ENCODE measurements around the gene AATK.
A peak's percentile ranks its signal among the peaks of the same experiment; 100 is the strongest.

Gene AATK

DNA sequence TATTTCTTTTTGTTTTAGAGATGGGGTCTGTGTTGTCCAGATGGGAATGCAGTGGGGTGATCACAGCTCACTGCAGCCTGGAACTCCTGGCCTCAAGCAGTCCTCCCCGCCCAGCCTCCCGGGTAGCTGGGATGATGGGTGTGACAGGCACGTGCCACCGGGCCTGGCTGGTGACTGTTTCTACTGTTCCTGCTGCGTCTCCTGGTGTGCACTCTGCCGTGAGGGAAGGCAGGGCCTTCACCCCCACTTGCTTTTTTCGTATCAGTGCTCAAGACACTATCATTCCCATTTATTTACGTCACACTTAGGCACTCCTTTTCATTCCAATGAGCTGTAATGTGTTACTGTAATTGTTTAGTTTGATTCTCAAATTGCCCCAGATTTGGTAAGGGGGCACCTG, 26.0 kb downstream of the AATK start:
- no peak for DNase-seq

DNA sequence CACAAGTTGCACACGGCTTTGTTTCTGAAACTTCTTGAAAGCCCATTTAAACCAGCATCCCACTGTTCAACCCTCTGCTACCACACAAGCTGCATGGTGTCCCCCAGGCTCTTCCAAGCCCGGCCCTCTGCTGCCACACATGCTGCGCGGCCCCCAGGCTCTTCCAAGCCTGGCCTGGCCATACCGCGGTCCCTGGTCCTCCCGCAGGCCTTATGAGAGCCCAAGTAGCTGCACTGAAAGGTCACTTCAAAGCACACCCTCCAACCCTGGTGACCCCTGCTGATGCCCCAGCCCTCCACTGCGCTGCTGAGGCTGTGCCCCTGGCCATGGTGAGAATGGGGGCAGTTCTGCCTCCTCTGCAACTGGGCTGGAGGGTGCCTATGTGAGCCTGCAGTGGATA, 26.6 kb downstream of the AATK start:
- DNase-seq, result no peak

GRCh38 chr17:81138500-81138899, 27.5 kb downstream of the AATK start:
- no peak for DNase-seq

- no peak for DNase-seq
Measured at GRCh38 chr17:81138083-81138482, 27.9 kb downstream of the AATK start.

DNA sequence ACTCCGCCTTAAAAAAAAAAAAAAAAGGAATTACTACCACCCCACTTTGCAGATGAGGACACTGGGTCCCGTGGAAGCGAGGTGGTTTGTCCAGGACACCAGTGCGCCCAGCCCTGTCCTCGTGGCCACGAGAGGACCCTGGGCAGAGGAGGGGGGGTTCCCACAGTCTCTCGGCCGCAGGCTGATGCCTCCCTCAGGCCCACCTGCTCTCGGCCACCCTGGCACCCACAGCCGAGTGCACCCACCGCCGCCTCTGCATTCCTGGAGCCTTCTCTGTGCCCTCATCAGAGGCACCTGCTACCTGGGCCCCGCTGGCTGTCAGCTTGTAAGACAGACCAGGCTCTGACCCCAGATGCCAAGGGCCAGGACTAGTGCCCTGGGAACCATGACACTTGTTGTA, 28.8 kb downstream of the AATK start:
- DNase-seq, result no peak

DNA sequence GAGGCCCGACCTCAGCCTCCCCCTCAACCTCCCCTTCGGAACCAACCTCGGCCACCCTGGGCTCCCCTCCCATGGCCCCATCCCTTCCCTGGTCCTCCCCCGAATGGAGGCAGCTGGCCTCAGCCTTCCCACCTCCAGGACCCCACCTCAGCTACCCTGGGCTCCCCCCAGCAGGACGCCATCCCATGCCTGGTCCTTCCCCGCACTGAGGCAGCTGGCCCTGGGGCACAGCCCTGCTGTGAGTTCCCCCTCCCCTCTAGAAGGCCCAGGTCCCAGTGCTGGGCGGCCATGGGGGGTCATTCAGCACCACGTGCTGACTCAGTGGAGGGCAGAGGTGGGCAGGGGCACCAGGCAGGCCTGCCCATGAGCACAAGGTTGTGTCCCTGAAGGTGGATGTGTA, 29.7 kb downstream of the AATK start:
- no peak for DNase-seq

- peak; percentile 44 for DNase-seq
Measured at GRCh38 chr17:81135505-81136278, 30.3 kb downstream of the AATK start.

- DNase-seq, result no peak
Measured at GRCh38 chr17:81134064-81134781, 31.8 kb downstream of the AATK start.

DNA sequence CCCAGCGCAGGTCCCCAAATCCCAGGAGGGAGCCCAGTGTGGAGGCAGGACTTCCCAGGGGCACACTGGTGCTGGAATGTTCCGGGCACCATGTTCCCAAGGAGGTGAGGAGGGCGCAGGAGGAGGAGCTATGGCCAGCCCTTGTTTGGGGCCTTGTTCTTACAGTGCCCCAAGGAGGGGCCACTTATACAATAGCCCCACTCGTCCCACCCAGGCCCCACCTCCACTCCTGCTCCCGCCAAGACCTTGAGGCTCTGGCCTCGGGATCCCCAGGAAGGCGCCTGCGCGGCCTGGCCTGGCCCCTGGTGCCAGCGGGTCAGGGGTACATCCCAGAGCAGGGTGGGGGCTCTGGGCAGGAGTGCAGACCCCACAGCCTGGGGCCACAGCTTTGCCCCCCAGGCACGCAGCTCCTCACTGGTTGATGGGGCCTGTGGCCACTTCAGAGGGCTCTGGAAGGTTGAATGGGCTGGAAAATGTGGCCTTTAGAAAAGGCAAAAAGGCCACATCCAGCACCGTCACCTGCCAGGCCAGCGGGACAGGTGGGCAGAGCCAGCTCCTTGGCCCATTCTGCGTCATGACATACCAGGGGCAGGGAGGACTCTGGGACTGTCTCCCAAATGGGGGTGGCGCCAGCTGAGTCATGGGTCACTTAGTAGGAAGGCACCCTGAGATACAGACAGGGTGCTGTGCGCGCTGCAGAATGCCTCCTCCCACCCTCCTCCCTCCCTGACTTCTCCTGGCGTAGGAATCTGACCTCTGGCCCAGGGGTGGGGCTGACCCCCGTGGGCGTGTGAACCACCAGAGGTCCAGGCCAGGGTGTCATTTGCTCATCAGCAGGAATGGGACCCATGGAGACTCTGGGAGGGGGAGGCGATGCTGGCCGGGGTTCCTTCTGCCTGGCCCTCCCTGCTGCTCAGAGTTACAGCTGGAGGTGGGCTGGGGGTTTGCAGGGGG, 33.0 kb downstream of the AATK start:
- no peak for DNase-seq

DNA sequence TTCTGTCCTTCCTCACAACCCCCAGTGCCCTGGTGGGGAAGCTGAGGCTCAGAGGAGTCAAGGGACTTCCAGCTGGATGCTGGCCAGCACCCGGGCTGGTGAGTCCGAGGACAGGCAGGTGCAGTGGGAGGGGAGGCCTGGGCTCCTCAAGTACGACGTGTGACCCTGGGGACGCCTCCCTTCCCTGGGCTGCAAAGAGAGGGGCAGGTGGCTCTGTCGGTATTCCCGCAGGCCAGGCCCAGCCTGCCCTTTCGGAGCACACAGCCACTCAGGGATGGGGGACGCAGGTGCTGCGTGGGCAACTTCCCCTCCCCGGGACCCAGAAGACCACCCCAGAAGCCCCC, 33.9 kb downstream of the AATK start:
- no peak for DNase-seq

- DNase-seq, result no peak
Measured at GRCh38 chr17:81131486-81132196, 34.4 kb downstream of the AATK start.

DNA sequence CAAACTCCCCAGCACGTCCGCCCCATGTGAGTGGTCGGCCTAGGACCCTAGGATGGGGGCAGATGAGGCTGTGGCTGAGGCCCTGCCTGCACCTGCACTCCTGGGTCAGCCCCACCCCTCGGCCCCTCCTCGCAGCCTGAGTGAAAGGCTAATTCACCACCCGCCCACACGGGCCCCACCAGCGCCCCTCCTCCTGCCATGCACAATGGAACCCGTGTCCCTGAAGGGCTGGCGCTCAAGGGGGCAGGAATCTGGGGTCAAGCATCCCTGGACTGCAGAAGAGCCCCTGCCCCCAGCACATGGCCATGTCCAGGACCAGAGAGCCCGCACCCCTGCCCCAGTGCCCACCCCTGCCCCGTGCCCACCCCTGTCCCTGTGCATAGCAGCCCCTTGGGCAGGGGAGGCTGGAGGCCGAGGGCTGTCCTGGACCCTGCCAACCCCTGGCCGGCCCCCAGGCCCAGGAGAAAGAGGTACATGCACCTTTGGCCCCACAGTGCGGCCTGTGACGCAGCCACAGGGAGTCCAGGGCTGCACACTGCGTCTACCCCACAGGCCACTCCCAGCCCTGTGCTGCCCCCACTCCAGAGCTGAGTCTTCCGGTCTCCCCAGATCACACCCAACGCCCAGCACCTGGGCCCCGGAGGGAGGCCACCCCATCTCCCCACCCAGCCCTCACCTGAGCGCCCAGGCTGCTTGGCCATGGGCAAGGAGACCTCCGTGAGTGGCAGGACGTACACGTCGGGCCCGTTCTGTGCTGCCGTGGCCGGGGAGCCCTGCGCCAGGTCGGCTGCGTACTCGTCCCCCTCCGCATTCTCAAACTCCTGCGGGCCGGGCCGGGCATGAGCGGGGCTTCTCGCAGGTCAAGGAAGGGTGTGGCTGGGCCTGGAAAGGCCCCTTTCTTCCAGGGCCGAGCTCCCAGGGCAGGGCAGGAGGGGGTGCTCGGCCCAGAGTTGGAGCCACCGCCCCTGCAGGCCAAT, 35.3 kb downstream of the AATK start:
- DNase-seq, result no peak

DNA sequence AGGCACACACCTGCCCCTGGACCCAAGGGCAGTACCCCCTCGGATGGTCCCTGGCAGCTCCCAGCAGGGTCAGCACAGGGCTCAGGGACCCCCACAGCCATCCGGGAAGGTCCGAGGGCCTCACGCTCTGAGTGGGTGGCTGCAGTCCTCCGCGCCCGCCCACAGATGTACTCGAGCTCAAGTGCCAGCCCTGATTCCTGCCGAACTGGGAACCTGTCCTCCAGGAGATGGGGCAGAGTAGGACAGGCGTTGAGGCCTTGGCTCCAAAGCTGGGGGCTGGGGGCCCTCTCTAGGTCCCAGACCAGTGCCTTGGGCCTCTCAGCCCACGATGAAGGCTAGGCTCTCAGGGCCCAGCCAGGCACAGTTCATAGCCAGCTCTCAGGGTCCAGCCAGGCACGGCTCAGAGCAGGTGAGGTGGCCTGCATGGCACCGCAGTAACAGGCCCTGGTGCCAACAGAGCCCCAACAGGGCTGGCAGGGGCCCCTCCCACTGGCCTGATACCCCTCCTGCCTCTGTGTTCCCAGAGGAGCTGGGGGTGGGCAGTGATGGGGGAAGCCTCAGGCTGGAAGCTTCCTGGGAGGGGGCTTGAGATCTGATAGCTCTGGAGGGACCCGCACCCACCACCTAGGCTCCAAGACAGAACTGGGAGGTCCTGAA, 36.2 kb downstream of the AATK start:
- no peak for DNase-seq

GRCh38 chr17:81129289-81129688, 36.7 kb downstream of the AATK start:
- DNase-seq, result no peak

- DNase-seq, result no peak
Measured at GRCh38 chr17:81128774-81129173, 37.2 kb downstream of the AATK start.

DNA sequence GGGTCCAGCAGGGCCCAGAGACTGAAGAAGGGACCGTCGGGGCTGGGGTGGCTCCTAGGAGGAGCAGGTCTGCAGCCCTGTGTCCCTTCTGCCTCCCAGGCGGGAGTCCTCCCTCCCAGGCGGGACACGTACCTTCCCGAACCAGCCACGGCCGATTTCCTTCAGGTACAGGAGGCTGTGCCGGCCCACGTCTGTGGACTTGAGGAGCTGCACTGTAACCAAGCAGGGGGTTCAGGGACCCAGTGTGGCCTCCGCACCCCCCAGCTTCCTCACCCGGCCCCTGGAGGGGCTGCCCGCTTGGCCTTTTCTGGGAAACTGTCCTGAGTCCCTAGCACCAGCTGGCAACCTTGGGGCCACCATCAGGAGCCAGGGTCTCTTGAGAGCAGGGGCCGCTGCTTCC, 37.7 kb downstream of the AATK start:
- no peak for DNase-seq

- no peak for DNase-seq
Measured at GRCh38 chr17:81127526-81128177, 38.4 kb downstream of the AATK start.

DNA sequence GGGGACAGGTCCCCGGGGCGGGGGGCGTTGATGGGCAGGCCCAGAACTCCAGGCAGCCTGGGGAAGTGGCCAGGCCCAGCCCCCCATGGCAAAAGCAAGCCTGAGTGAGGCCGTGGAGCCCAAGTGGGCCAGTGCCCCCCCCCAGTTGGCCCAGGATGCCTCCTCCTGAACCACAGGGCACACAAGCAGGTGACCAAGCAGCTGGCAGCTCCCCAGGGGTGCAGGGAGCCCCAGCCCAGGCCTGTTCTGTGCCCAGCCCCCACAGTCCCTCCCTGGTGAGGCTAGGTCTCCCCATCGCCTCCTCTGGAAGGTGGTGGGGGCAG, 38.9 kb downstream of the AATK start:
- no peak for DNase-seq

DNA sequence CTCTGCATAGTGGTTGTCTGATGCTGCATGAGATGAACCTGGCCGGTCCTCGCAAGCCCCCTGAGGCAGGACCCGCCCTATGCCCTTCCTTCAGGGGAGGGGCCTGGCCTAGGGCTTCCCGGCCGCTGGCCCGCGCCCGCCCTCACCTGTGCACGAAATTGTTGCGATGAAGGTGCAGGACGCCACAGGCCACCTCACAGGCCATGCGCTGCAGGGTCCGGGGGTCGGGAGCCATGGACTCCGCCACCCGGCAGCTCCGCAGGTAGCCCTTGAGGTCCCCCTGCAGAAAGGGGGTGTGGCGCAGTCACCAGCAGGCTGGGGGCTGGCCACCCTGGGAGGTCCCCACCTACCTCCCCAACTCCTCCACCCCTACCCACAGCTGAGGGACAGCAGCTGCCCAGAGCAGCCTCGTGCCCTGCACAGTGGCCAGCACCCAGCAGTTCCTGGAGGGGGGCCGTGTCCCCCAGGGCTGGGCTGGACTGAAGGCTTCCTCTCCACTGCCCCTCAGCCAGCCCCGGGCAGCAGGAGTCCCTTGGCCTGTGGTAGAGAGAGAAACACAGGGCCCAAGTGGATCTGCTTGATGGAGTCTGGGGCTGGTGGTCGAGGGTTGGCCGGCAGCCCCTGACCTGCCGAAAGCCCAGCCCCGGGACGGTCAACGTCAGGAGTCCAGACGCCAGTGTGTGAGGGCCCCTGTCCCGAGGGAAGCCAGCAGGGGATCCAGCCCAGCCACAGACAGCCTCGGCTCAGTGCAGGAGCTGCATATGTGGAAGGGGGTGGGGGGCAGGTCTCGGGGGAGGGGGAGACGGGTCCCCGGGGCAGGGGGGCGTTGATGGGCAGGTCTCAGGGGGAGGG, 39.5 kb downstream of the AATK start:
- no peak for DNase-seq

Measured in NCI-H510A treated with DMSO at 0.1 percent for 48 hours (cell line).